HL-60/S4 treated with retinoic acid at 250 ng/mL for 4 days and 3 days (cell line): ENCODE measurements around the gene KRTAP1-4.
"Not testable (repeated sequence)": the region's sequence is repeated elsewhere in the genome, so short reads cannot be mapped to it uniquely, and the experiment has no call there.

ENCODE experiments used
- in situ Hi-C: fragments of 300-500 bp; cut with MboI; formaldehyde crosslinking; loops from 2 replicates; pipeline ENCODE4 v1.7.0; 2022; ENCODE audit warnings: low sequenced_read_pairs

The KRTAP1-4 gene

GRCh38 chr17:41029633-41030245, at the start of gene KRTAP1-4:
KRTAP1-4 (minus strand) TSS chr17:41030195; CDS start chr17:41030078, 117 bp downstream.
- in situ Hi-C loops, result no loop called here

GRCh38 chr17:41076788-41077187, 46.8 kb upstream of the KRTAP1-4 start:
- in situ Hi-C loops, result no loop called here

GRCh38 chr17:41073676-41074075, 43.7 kb upstream of the KRTAP1-4 start:
- in situ Hi-C loops, result no loop called here

GRCh38 chr17:41071606-41072360, 41.8 kb upstream of the KRTAP1-4 start:
- in situ Hi-C loops, result no loop called here

GRCh38 chr17:41069031-41069430, 39.0 kb upstream of the KRTAP1-4 start:
- in situ Hi-C loops, result no loop called here

GRCh38 chr17:41067281-41067680, 37.3 kb upstream of the KRTAP1-4 start:
- in situ Hi-C loops, result no loop called here

GRCh38 chr17:41065829-41066624, 36.0 kb upstream of the KRTAP1-4 start, which contains the start of gene KRTAP2-4:
KRTAP2-4 (minus strand) TSS chr17:41065879; CDS start chr17:41065845, 34 bp downstream.
- in situ Hi-C loops, result no loop called here

- in situ Hi-C loops, result not testable (repeated sequence)
These were observed 35.2 kb upstream of the KRTAP1-4 start for GRCh38 chr17:41065016-41065689.

GRCh38 chr17:41064301-41064700, 34.3 kb upstream of the KRTAP1-4 start:
- in situ Hi-C loops, result no loop called here

- in situ Hi-C loops, result no loop called here
These were observed 33.5 kb upstream of the KRTAP1-4 start for GRCh38 chr17:41063449-41063848.

GRCh38 chr17:41061964-41062363, 32.0 kb upstream of the KRTAP1-4 start:
- in situ Hi-C loops, result no loop called here

GRCh38 chr17:41060052-41060604, 30.1 kb upstream of the KRTAP1-4 start, which contains the start of gene KRTAP2-3:
KRTAP2-3 (minus strand) TSS chr17:41060114; CDS start chr17:41060050, 64 bp downstream.
- in situ Hi-C loops, result no loop called here

GRCh38 chr17:41059276-41060051, 29.5 kb upstream of the KRTAP1-4 start:
- in situ Hi-C loops, result not testable (repeated sequence)

- in situ Hi-C loops, result no loop called here
These were observed 28.7 kb upstream of the KRTAP1-4 start for GRCh38 chr17:41058741-41059140.

GRCh38 chr17:41057547-41057946, 27.6 kb upstream of the KRTAP1-4 start:
- in situ Hi-C loops, result no loop called here

- in situ Hi-C loops, result not testable (repeated sequence)
These were observed 25.1 kb upstream of the KRTAP1-4 start, which contains the start of gene KRTAP2-2 for GRCh38 chr17:41055130-41055529. KRTAP2-2 (minus strand) TSS chr17:41055230; CDS start chr17:41055211, 19 bp downstream.

GRCh38 chr17:41054556-41054955, 24.6 kb upstream of the KRTAP1-4 start:
- in situ Hi-C loops, result not testable (repeated sequence)

GRCh38 chr17:41054025-41054424, 24.0 kb upstream of the KRTAP1-4 start:
- in situ Hi-C loops, result no loop called here

GRCh38 chr17:41052566-41052965, 22.6 kb upstream of the KRTAP1-4 start:
- in situ Hi-C loops, result no loop called here

- in situ Hi-C loops, result no loop called here
These were observed 19.1 kb upstream of the KRTAP1-4 start for GRCh38 chr17:41049110-41049509.
